Mesenchymal stem cell (in vitro differentiated cells and primary cell): ENCODE measurements around the gene KIF26A.

Source experiments
- DNase-seq: peaks from one replicate; pipeline ENCODE4 v3.0.0-alpha.2; 2013
- H2AFZ ChIP-seq: one replicate; pipeline ENCODE4 v1.6.1; 2013; ENCODE audit warnings: low read depth, mild to moderate bottlenecking, control low read depth, inconsistent platforms, low read length, moderate library complexity
- H2AK5ac ChIP-seq: 2 replicates; pipeline ENCODE4 v1.6.1; 2013; ENCODE audit warnings: low read length, moderate library complexity, mild to moderate bottlenecking, inconsistent platforms; ENCODE audit not compliant: severe bottlenecking
- H2BK120ac ChIP-seq: one replicate; pipeline ENCODE4 v1.6.1; 2013; ENCODE audit warnings: low read depth, mild to moderate bottlenecking, inconsistent platforms, low read length, moderate library complexity
- H2BK12ac ChIP-seq, 2 experiments: one replicate each; pipeline ENCODE4 v1.6.1; 2013; ENCODE audit warnings: inconsistent platforms in 2 of 2, low read length in 2 of 2, mild to moderate bottlenecking in 2 of 2, moderate library complexity in 2 of 2, control low read depth in 1 of 2
- H2BK15ac ChIP-seq: one replicate; pipeline ENCODE4 v1.6.1; 2013; ENCODE audit warnings: mild to moderate bottlenecking, low read depth, inconsistent platforms; ENCODE audit not compliant: poor library complexity, severe bottlenecking
- H2BK5ac ChIP-seq: 2 replicates; pipeline ENCODE4 v1.6.1; 2013; ENCODE audit warnings: low read depth, mild to moderate bottlenecking, low read length, control low read depth, inconsistent platforms; ENCODE audit not compliant: poor library complexity, severe bottlenecking
- H3K14ac ChIP-seq, 2 experiments: one replicate each; pipeline ENCODE4 v1.6.1; 2013; ENCODE audit warnings: inconsistent platforms in 2 of 2, low read length in 2 of 2, control low read depth in 1 of 2, mild to moderate bottlenecking in 1 of 2, moderate library complexity in 1 of 2
- H3K18ac ChIP-seq, 2 experiments: one replicate each; pipeline ENCODE4 v1.6.1; 2013; ENCODE audit warnings: inconsistent platforms in 2 of 2, low read length in 2 of 2, control low read depth in 1 of 2, low read depth in 1 of 2, mild to moderate bottlenecking in 1 of 2
- H3K23ac ChIP-seq, 2 experiments: one replicate each; pipeline ENCODE4 v1.6.1; 2013; ENCODE audit warnings: inconsistent platforms in 2 of 2, low read length in 2 of 2, mild to moderate bottlenecking in 2 of 2, moderate library complexity in 2 of 2, control low read depth in 1 of 2
- H3K27ac ChIP-seq: 2 replicates; pipeline ENCODE4 v1.5.1; 2013; ENCODE audit warnings: mild to moderate bottlenecking, moderate library complexity, low read length, control low read depth, inconsistent platforms; ENCODE audit not compliant: poor library complexity, severe bottlenecking
- H3K27me3 ChIP-seq, 2 experiments: 2 replicates each; pipeline versions ENCODE4 v1.6.1 to v1.7.0; 2013; ENCODE audit warnings: low read length in 2 of 2, mild to moderate bottlenecking in 2 of 2, moderate library complexity in 2 of 2, control low read depth in 1 of 2, inconsistent platforms in 1 of 2; ENCODE audit not compliant: control insufficient read depth in 1 of 2, insufficient read depth in 1 of 2
- H3K36me3 ChIP-seq, 2 experiments: 2 replicates each; pipeline versions ENCODE4 v1.6.1 to v1.7.0; 2013; ENCODE audit warnings: low read length in 2 of 2, control low read depth in 1 of 2, inconsistent platforms in 1 of 2, low read depth in 1 of 2, mild to moderate bottlenecking in 1 of 2; ENCODE audit not compliant: insufficient read depth in 2 of 2, control insufficient read depth in 1 of 2
- H3K4ac ChIP-seq, 2 experiments: one replicate each; pipeline ENCODE4 v1.6.1; 2013; ENCODE audit warnings: inconsistent platforms in 2 of 2, low read length in 2 of 2, mild to moderate bottlenecking in 2 of 2, moderate library complexity in 2 of 2, control low read depth in 1 of 2, low read depth in 1 of 2
- H3K4me1 ChIP-seq: 2 replicates; pipeline ENCODE4 v1.6.1; 2013; ENCODE audit warnings: low read depth, low read length, control low read depth; ENCODE audit not compliant: control insufficient read depth, insufficient read depth
- H3K4me2 ChIP-seq: 2 replicates; pipeline ENCODE4 v1.6.1; 2013; ENCODE audit warnings: low read length, mild to moderate bottlenecking, inconsistent platforms; ENCODE audit not compliant: poor library complexity, severe bottlenecking
- H3K4me3 ChIP-seq, 2 experiments: 2 replicates each; pipeline versions ENCODE4 v1.5.1 to v1.7.0; 2013; ENCODE audit warnings: low read length in 2 of 2, mild to moderate bottlenecking in 2 of 2, control low read depth in 1 of 2, low read depth in 1 of 2; ENCODE audit not compliant: insufficient read depth in 1 of 2
- H3K79me1 ChIP-seq: replicated peaks from 2 replicates; pipeline ENCODE4 v1.6.1; 2013; ENCODE audit warnings: mild to moderate bottlenecking, control low read depth, low read length, inconsistent platforms; ENCODE audit not compliant: poor library complexity, severe bottlenecking
- H3K9ac ChIP-seq: 2 replicates; pipeline ENCODE4 v1.7.0; 2013; ENCODE audit warnings: mild to moderate bottlenecking, low read length, moderate library complexity
- H3K9me3 ChIP-seq: 2 replicates; pipeline ENCODE4 v1.7.0; 2013; ENCODE audit warnings: mild to moderate bottlenecking, low read length; ENCODE audit not compliant: control insufficient read depth
- H4K8ac ChIP-seq: one replicate; pipeline ENCODE4 v1.6.1; 2013; ENCODE audit warnings: inconsistent platforms, mild to moderate bottlenecking, low read length, moderate library complexity
- H4K91ac ChIP-seq: one replicate; pipeline ENCODE4 v1.6.1; 2013; ENCODE audit warnings: mild to moderate bottlenecking, low read length, inconsistent platforms
- WGBS: methylation state at CpG from one replicate; pipeline ENCODE4 v1.1.7; 2013; ENCODE audit warnings: mixed read lengths; 5-methylcytosine and 5-hydroxymethylcytosine counted together

KIF26A gene

DNA sequence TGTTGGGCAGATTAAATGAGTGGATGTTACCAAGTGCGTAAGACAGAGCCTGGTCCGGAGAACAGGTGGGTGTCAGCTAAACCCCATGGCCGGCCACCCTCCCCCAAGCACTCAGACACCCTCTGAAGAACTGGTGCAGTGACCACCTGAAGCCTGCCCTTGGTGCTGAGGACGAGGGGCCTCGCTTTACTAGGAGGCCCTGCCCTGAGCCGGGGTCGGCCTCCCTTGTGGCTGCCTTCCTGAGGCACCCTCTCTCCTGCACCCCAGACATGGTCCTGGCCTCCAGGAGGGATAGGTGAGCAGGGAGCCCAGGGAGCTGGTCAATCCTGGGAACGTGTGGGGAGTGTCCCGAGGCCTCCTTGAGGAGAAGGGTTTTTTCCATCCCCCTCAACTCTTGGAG is 4.9 kb upstream of the KIF26A start:
- peaks cover 41 to 48% of the 10 kb centered on the region in 2 experiments for H3K27me3 ChIP-seq
- no peak overlapping the region for H2BK15ac ChIP-seq
- no peak overlapping the region for H3K9ac ChIP-seq
- no peak overlapping the region for H4K8ac ChIP-seq
- peaks cover 0 to 4% of the 10 kb centered on the region in 2 experiments for H3K36me3 ChIP-seq
- no peak overlapping the region for H2BK120ac ChIP-seq
- no peak overlapping the region for H4K91ac ChIP-seq
- no peaks in the 10 kb centered on the region for H3K79me1 ChIP-seq
- no peak overlapping the region for H2BK5ac ChIP-seq
- H3K27ac ChIP-seq = no peak overlapping the region
- H2AK5ac ChIP-seq = no peak overlapping the region
- H2AFZ ChIP-seq = no peak overlapping the region
- peaks cover 25% of the 10 kb centered on the region for H3K4me1 ChIP-seq
- H3K4me3 ChIP-seq = no peak overlapping the region
- no peak overlapping the region for H3K4me2 ChIP-seq
- 85% methylated on average over 9 of the region's 9 CpGs for WGBS
- H3K14ac ChIP-seq = no peak overlapping the region
- H2BK12ac ChIP-seq = no peak overlapping the region
- H3K4ac ChIP-seq = no peak overlapping the region
- no peak overlapping the region for H3K23ac ChIP-seq
- H3K18ac ChIP-seq = no peak overlapping the region
- H3K9me3 ChIP-seq = peaks cover 8% of the 10 kb centered on the region
- no peak for DNase-seq

DNA sequence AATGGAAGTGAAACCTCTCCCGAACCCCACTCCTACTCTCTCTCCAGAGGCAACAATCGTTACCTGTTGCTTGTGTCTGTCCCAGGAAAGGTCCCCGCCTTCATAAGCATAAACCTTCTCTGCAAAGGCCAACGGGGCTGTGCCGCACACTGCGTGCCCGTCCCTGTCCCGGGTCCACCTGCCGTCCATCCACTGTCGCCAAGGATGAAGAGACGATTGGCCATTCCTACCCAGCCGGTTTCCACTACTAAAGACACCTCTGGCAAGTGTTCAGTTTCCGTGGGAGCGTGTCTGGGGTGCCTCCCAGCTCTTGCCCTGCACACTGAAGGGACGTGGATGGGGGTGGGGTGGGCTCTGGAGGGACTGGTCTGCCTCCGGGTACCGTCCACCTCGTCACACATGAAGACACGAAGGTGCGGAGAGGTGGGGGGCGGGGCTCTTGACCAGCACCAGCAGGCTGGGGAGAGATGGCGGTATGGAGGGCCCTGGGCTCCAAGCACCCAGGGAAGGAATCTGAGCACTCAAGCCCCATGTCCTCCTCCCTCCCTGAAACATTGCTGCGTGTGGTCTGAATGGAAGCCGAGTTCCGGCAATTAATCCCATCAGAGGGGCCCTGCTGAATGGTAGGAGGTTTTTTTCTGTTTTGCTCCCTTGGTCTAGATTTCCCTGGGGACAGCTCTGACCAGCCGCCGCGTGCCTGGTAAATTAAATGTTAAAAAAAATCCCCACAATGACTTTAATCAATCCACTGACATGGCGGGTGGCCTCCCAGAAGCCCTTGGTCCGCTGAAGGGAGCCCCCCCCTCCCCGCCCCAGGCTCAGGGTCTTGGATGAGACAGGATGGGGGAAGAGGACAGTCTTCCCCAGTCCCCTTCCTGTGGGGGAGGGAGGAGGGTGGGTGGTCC is 4.1 kb upstream of the KIF26A start:
- Histone ChIP-seq H2BK120ac (no peak overlapping the region), H2BK5ac (no peak overlapping the region), H4K8ac (no peak overlapping the region), H2BK15ac (no peak overlapping the region), H3K79me1 (no peaks in the 10 kb centered on the region), H3K4me2 (no peak overlapping the region), H3K14ac (no peak overlapping the region), H3K9me3 (peaks cover 6% of the 10 kb centered on the region), H3K4ac (no peak overlapping the region), H3K27ac (no peak overlapping the region), H3K4me3 (no peak overlapping the region), H3K36me3 (peaks cover 0 to 4% of the 10 kb centered on the region in 2 experiments), H2AK5ac (no peak overlapping the region), H2BK12ac (no peak overlapping the region), H3K4me1 (peaks cover 28% of the 10 kb centered on the region), H3K9ac (no peak overlapping the region), H2AFZ (no peak overlapping the region), H4K91ac (no peak overlapping the region), H3K23ac (no peak overlapping the region), H3K18ac (no peak overlapping the region), H3K27me3 (peaks cover 44 to 52% of the 10 kb centered on the region in 2 experiments)
- 81% methylated on average over 22 of the region's 31 CpGs for WGBS
- DNase-seq = no peak

GRCh38 chr14:104135121-104135903 is 3.1 kb upstream of the KIF26A start:
- peaks cover 28% of the 10 kb centered on the region for H3K4me1 ChIP-seq
- no peak overlapping the region for H2BK12ac ChIP-seq
- no peak overlapping the region for H3K23ac ChIP-seq
- no peak overlapping the region for H3K4me3 ChIP-seq
- H2BK15ac ChIP-seq = no peak overlapping the region
- H3K4me2 ChIP-seq = no peak overlapping the region
- no peak overlapping the region for H2AK5ac ChIP-seq
- H3K9ac ChIP-seq = no peak overlapping the region
- H3K27ac ChIP-seq = no peak overlapping the region
- peaks cover 54 to 62% of the 10 kb centered on the region in 2 experiments for H3K27me3 ChIP-seq
- 13% methylated on average over 45 of the region's 47 CpGs for WGBS
- no peak overlapping the region for H2AFZ ChIP-seq
- peaks cover 0 to 4% of the 10 kb centered on the region in 2 experiments for H3K36me3 ChIP-seq
- H3K4ac ChIP-seq = no peak overlapping the region
- no peak overlapping the region for H2BK5ac ChIP-seq
- H4K91ac ChIP-seq = no peak overlapping the region
- H4K8ac ChIP-seq = no peak overlapping the region
- no peak overlapping the region for H2BK120ac ChIP-seq
- no peak overlapping the region for H3K18ac ChIP-seq
- H3K79me1 ChIP-seq = no peaks in the 10 kb centered on the region
- H3K14ac ChIP-seq = no peak overlapping the region
- peak; percentile 24 for DNase-seq
- no peaks in the 10 kb centered on the region for H3K9me3 ChIP-seq

DNA sequence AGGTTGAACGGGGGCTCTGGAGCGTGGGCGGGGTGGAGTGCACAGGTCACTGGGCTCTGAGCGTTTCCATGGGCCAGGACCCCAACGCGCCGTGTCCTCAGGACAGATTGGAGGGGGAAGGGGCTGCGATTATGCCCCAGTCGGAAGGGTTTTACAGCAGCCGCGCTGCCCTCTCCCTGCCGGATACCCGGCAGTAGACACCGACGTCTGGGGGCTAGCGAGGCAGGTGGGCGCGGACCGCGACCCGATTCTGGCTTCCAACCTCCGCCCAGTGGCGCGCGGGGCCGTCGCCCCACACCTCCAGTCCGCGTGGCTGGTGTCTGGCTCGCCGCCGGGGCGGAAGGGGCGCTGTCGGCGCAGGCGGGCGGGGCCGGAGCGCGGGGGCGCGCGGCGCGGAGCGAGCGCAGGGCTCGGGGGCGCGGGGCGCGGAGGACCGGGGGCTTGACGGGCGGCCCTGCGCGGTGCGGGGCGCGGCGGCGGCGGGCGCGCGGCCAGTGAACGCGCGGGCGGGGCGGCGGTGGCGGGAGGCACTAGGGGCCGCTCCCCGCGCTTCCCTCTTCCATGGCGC is 2.4 kb upstream of the KIF26A start:
- H3K9me3 ChIP-seq = no peaks in the 10 kb centered on the region
- peak overlapping the region in 1 of 2 experiments; percentile 73 for H3K23ac ChIP-seq
- H4K8ac ChIP-seq = no peak overlapping the region
- peaks cover 61 to 68% of the 10 kb centered on the region in 2 experiments for H3K27me3 ChIP-seq
- H3K18ac ChIP-seq = no peak overlapping the region
- no peak overlapping the region for H2BK15ac ChIP-seq
- H3K4ac ChIP-seq = no peak overlapping the region
- H3K79me1 ChIP-seq = no peaks in the 10 kb centered on the region
- H2BK5ac ChIP-seq = no peak overlapping the region
- no peak overlapping the region for H3K14ac ChIP-seq
- H3K9ac ChIP-seq = no peak overlapping the region
- peak overlapping the region; percentile 31 for H3K4me2 ChIP-seq
- H4K91ac ChIP-seq = no peak overlapping the region
- H2BK120ac ChIP-seq = no peak overlapping the region
- peaks cover 28% of the 10 kb centered on the region for H3K4me1 ChIP-seq
- H3K36me3 ChIP-seq = peaks cover 0 to 4% of the 10 kb centered on the region in 2 experiments
- H2AK5ac ChIP-seq = no peak overlapping the region
- H3K4me3 ChIP-seq = no peak overlapping the region
- no peak overlapping the region for H2BK12ac ChIP-seq
- DNase-seq = no peak
- H2AFZ ChIP-seq = no peak overlapping the region
- WGBS = 4% methylated on average over 33 of the region's 78 CpGs
- H3K27ac ChIP-seq = no peak overlapping the region
